HepG2 (cell line): ENCODE measurements around the gene USP7. TPM values are rescaled to one million over a fixed set of nuclear protein-coding genes. Genes with fewer than 3 reads are reported as not detected.

Source experiments
- ADNP ChIP-seq: sonication (generic); formaldehyde crosslinking; IDR thresholded peaks from 2 replicates; pipeline ENCODE4 v1.4.0; 2020; ENCODE audit warnings: missing genetic modification reagents
- AGO1 ChIP-seq: fragments of 200-400 bp; formaldehyde crosslinking; IDR thresholded peaks from 2 replicates; pipeline ENCODE4 v1.6.1; 2017; ENCODE audit warnings: mild to moderate bottlenecking, low read depth, low read length, moderate library complexity; ENCODE audit not compliant: poor library complexity, severe bottlenecking
- ASH2L ChIP-seq: fragments of 300-600, 200-600 bp; sonication (generic); IDR thresholded peaks from 2 replicates; pipeline ENCODE4 v1.7.0; 2017; ENCODE audit warnings: low read depth, mild to moderate bottlenecking, moderate library complexity, mixed read lengths, low read length; ENCODE audit not compliant: insufficient read length
- CENPT ChIP-seq: sonication (generic); formaldehyde crosslinking; IDR thresholded peaks from 2 replicates; pipeline ENCODE4 v1.8.0; 2022; ENCODE audit warnings: low read depth, mild to moderate bottlenecking, moderate library complexity, missing genetic modification reagents
- IKZF5 ChIP-seq: IDR thresholded peaks from 2 replicates; pipeline ENCODE4 v1.6.1; 2018; ENCODE audit warnings: missing genetic modification reagents, mild to moderate bottlenecking, missing compliant biosample characterization
- MLX ChIP-seq: IDR thresholded peaks from 2 replicates; pipeline ENCODE4 v1.6.1; 2016
- PITX1 ChIP-seq: sonication (generic); formaldehyde crosslinking; IDR thresholded peaks from 2 replicates; pipeline ENCODE4 v1.5.1; 2020; ENCODE audit warnings: mild to moderate bottlenecking, missing genetic modification reagents
- TCF12 ChIP-seq, 2 experiments: fragments of 450-650 bp in 1 of 2; sonication (generic) in 1 of 2; formaldehyde crosslinking in 1 of 2; IDR thresholded peaks; 2 replicates each; pipeline versions ENCODE4 v1.6.1 to v1.8.0; 2017 to 2022; ENCODE audit warnings: antibody characterized with exemption in 1 of 2, mild to moderate bottlenecking in 1 of 2, missing genetic modification reagents in 1 of 2, moderate library complexity in 1 of 2
- ZBTB7B ChIP-seq: sonication (generic); formaldehyde crosslinking; IDR thresholded peaks from 2 replicates; pipeline ENCODE4 v1.4.0; 2020; ENCODE audit warnings: missing genetic modification reagents
- ZNF121 ChIP-seq: sonication (generic); formaldehyde crosslinking; IDR thresholded peaks from 2 replicates; pipeline ENCODE4 v1.5.0; 2020; ENCODE audit warnings: mild to moderate bottlenecking, missing genetic modification reagents
- ZNF44 ChIP-seq: sonication (generic); formaldehyde crosslinking; IDR thresholded peaks from 2 replicates; pipeline ENCODE4 v1.5.1; 2020; ENCODE audit warnings: mild to moderate bottlenecking, missing genetic modification reagents
- ZNF660 ChIP-seq: sonication (generic); formaldehyde crosslinking; IDR thresholded peaks from 2 replicates; pipeline ENCODE4 v1.5.1; 2020; ENCODE audit warnings: mild to moderate bottlenecking, low read depth, missing genetic modification reagents, borderline replicate concordance
- ZNF670 ChIP-seq: sonication (generic); formaldehyde crosslinking; IDR thresholded peaks from 2 replicates; pipeline ENCODE4 v1.8.0; 2022; ENCODE audit warnings: mild to moderate bottlenecking, missing genetic modification reagents, borderline replicate concordance
- polyA plus RNA-seq, 8 experiments: library from polyadenylated mRNA; depleted of rRNA in 3 of 8; stranded (reverse) in 7 of 8; unstranded in 1 of 8; fragments of >200 nt; fragmentation: Illumina TruSeq in 4 of 8; extraction: Trizol in 4 of 8; gene quantifications; 2 replicates each; pipeline versions ENCODE4 v1.2.1 to v1.2.3, GENCODE V29; 2011 to 2016; ENCODE audit warnings: low read depth in 4 of 8, missing spikeins in 1 of 8, mixed read lengths in 1 of 8; ENCODE audit not compliant: insufficient read depth in 1 of 8
- total RNA-seq, 5 experiments: library from RNA; depleted of rRNA; stranded (reverse); fragments of >200 nt; fragmentation: Illumina TruSeq; extraction: Trizol; gene quantifications; 2 replicates each; pipeline ENCODE4 v1.2.3, GENCODE V29; 2016; ENCODE audit warnings: low read depth in 1 of 5
- TF ChIP-seq, protein P1 (sequence below): sonication (generic); formaldehyde crosslinking; IDR thresholded peaks from 2 replicates; pipeline ENCODE4 v1.8.0; 2022; ENCODE audit warnings: mild to moderate bottlenecking, missing genetic modification reagents
- TF ChIP-seq, protein P2 (sequence below): sonication (generic); formaldehyde crosslinking; IDR thresholded peaks from 2 replicates; pipeline ENCODE4 v1.4.0; 2020; ENCODE audit warnings: missing genetic modification reagents, borderline replicate concordance
- TF ChIP-seq, protein P3 (sequence below): sonication (generic); formaldehyde crosslinking; IDR thresholded peaks from 2 replicates; pipeline ENCODE4 v1.8.1; 2023; ENCODE audit warnings: mild to moderate bottlenecking, missing genetic modification reagents
- TF ChIP-seq, protein P4 (sequence below): sonication (generic); formaldehyde crosslinking; IDR thresholded peaks from 2 replicates; pipeline ENCODE4 v1.5.0; 2020; ENCODE audit warnings: mild to moderate bottlenecking, missing genetic modification reagents

The USP7 gene
- total and polyA plus RNA-seq, 2 of the 13 experiments (the other 11 are each of a cell fraction or from before 2014, with no cell fraction given) = 52.5 to 173 TPM

DNA sequence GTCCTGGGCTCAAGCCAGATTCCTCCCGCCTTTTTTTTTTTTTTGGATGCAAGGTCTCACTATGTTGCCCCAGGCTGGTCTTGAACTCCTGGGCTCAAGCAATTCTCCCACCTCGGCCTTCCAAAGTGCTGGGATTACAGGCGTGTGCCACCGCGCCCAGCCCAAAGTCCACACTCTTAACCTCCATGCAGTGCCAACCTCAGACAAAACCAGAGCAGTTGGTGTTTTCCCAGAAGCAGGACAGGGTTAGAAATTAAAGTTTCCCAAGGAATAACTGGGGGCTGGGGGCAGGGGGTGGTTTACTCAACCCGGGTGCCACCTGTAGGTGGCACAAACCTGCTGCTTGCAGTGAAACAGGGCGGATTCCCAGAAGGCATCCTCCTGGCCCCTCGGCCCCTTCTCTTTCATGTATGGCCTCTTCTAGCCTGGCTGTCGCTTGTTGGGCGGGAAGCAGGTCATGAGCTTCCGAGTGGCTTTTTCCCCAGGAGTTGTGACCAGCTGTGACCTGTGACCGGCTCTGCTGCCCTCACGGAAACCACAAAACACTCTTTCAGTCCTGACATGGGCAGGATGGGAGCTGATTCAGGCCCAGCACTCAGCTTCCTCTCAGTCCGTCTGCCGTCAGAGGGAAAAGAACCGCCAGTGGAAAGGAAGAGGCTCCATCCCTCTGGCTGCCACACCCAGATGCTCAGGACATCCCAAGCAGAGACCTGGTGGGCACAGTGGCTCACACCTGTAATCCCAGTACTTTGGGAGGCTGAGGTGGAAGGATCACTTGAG is 25.6 kb upstream of the USP7 start (continued):
- TF ChIP-seq MLX (CRISPR knock-in tag) = peak; percentile 49; the same call in 1 of the 2 replicates
- no peak for TF ChIP-seq ZNF670 (CRISPR knock-in tag)
- no peak for TF ChIP-seq TCF12 (IDR thresholded peaks at IDR 0.05)
- TF ChIP-seq TCF12 (CRISPR knock-in tag; IDR thresholded peaks at IDR 0.05) = no peak
- TF ChIP-seq ZNF660 = no peak
- TF ChIP-seq, protein P1, sequence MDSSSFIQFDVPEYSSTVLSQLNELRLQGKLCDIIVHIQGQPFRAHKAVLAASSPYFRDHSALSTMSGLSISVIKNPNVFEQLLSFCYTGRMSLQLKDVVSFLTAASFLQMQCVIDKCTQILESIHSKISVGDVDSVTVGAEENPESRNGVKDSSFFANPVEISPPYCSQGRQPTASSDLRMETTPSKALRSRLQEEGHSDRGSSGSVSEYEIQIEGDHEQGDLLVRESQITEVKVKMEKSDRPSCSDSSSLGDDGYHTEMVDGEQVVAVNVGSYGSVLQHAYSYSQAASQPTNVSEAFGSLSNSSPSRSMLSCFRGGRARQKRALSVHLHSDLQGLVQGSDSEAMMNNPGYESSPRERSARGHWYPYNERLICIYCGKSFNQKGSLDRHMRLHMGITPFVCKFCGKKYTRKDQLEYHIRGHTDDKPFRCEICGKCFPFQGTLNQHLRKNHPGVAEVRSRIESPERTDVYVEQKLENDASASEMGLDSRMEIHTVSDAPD = 0 out of 2 replicates have a peak, but pooled peaks have one; percentile 42
- TF ChIP-seq AGO1 = no peak
- TF ChIP-seq, protein P2, sequence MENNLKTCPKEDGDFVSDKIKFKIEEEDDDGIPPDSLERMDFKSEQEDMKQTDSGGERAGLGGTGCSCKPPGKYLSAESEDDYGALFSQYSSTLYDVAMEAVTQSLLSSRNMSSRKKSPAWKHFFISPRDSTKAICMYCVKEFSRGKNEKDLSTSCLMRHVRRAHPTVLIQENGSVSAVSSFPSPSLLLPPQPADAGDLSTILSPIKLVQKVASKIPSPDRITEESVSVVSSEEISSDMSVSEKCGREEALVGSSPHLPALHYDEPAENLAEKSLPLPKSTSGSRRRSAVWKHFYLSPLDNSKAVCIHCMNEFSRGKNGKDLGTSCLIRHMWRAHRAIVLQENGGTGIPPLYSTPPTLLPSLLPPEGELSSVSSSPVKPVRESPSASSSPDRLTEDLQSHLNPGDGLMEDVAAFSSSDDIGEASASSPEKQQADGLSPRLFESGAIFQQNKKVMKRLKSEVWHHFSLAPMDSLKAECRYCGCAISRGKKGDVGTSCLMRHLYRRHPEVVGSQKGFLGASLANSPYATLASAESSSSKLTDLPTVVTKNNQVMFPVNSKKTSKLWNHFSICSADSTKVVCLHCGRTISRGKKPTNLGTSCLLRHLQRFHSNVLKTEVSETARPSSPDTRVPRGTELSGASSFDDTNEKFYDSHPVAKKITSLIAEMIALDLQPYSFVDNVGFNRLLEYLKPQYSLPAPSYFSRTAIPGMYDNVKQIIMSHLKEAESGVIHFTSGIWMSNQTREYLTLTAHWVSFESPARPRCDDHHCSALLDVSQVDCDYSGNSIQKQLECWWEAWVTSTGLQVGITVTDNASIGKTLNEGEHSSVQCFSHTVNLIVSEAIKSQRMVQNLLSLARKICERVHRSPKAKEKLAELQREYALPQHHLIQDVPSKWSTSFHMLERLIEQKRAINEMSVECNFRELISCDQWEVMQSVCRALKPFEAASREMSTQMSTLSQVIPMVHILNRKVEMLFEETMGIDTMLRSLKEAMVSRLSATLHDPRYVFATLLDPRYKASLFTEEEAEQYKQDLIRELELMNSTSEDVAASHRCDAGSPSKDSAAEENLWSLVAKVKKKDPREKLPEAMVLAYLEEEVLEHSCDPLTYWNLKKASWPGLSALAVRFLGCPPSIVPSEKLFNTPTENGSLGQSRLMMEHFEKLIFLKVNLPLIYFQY (CRISPR knock-in tag) = 0 out of 2 replicates have a peak, but pooled peaks have one; percentile 17
- TF ChIP-seq PITX1 = peak; percentile 61; the same call in 1 of the 2 replicates
- 0 out of 2 replicates have a peak, but pooled peaks have one; percentile 56 for TF ChIP-seq ADNP (CRISPR knock-in tag)
- TF ChIP-seq, protein P3, sequence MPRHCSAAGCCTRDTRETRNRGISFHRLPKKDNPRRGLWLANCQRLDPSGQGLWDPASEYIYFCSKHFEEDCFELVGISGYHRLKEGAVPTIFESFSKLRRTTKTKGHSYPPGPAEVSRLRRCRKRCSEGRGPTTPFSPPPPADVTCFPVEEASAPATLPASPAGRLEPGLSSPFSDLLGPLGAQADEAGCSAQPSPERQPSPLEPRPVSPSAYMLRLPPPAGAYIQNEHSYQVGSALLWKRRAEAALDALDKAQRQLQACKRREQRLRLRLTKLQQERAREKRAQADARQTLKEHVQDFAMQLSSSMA (CRISPR knock-in tag) = no peak
- peak; percentile 65 for TF ChIP-seq ASH2L
- TF ChIP-seq ZNF44 = 0 out of 2 replicates have a peak, but pooled peaks have one; percentile 11
- no peak for TF ChIP-seq IKZF5 (CRISPR knock-in tag)
- TF ChIP-seq, protein P4, sequence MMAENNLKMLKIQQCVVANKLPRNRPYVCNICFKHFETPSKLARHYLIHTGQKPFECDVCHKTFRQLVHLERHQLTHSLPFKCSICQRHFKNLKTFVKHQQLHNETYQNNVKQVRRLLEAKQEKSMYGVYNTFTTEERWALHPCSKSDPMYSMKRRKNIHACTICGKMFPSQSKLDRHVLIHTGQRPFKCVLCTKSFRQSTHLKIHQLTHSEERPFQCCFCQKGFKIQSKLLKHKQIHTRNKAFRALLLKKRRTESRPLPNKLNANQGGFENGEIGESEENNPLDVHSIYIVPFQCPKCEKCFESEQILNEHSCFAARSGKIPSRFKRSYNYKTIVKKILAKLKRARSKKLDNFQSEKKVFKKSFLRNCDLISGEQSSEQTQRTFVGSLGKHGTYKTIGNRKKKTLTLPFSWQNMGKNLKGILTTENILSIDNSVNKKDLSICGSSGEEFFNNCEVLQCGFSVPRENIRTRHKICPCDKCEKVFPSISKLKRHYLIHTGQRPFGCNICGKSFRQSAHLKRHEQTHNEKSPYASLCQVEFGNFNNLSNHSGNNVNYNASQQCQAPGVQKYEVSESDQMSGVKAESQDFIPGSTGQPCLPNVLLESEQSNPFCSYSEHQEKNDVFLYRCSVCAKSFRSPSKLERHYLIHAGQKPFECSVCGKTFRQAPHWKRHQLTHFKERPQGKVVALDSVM (CRISPR knock-in tag) = peak; percentile 2; the same call in 1 of the 2 replicates
- no peak for TF ChIP-seq ZBTB7B
- no peak for TF ChIP-seq CENPT (CRISPR knock-in tag)
- TF ChIP-seq ZNF121 = peak; percentile 84
